HG02623 (cell line): ENCODE measurements around the gene ARR3.
"Not testable (repeated sequence)": the region's sequence is repeated elsewhere in the genome, so short reads cannot be mapped to it uniquely, and the experiment has no call there.

ENCODE experiments used
- ATAC-seq: cut with Tn5 transposase; IDR thresholded peaks from one replicate; pipeline ENCODE4 v1.9.1; 2021; ENCODE audit warnings: moderate library complexity; ENCODE audit not compliant: unreplicated experiment

ARR3 gene

DNA sequence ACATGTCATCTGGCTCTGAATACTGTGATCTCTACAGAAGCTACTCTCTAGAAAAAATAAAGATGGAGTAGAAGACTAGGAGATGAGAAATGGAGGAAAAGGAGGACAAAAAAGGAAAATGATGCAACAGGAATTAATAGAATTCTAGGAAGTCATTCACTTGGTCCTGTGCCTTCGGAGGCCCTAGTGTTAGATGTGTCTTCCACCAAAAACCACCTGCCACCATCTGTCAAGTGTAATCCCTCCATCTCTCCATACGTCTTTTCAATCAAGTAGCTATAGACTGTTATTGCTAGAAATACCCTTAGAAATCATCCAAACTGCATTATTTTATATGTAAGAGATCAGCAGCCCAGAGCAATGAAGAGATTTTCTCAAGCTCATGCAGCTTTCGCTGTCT, 10.9 kb downstream of the ARR3 start:
- no peak for ATAC-seq

DNA sequence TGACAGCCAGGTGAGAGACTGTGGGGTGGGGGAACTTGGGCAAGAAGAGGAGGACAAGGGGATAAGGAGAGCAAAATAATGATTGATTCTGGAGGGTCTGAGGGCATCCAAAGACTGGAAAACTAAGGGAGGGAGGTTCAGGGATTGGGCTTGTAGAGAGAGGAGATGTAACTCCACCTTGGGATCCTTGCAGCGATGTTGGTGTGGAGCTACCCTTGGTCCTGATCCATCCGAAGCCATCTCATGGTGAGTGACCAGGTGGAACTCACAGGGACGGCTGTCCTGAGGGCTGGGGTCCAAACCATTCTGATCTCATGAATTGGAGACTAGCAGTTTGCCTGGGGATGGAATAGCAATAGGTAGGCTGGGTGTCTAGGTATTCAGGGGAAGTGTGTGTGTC, 12.4 kb downstream of the ARR3 start:
- no peak for ATAC-seq

DNA sequence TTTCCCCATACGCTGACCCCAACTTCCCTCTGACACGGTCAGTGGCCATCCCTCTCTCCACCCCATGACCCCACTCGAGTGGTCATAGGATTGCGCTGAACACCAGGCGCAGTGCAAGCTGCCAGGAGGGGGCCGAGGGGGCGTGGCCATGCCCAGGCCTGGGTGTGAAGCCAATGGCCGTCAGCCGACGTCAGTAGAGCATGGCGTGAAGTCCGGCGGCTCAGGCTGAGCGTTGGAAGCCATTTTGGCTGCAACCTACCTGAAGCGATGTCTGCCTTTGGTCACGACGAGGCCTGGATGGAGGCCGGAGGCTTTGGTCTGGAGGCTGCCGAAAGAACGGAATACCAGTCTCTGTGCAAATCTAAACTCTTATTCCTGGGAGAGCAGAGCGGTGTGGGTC, 13.8 kb downstream of the ARR3 start, which contains the start of gene RAB41:
RAB41 (plus strand) TSS at position 222 of the 400 bp plus-strand sequence; CDS start at position 268, 46 bp downstream.
- ATAC-seq = no peak

DNA sequence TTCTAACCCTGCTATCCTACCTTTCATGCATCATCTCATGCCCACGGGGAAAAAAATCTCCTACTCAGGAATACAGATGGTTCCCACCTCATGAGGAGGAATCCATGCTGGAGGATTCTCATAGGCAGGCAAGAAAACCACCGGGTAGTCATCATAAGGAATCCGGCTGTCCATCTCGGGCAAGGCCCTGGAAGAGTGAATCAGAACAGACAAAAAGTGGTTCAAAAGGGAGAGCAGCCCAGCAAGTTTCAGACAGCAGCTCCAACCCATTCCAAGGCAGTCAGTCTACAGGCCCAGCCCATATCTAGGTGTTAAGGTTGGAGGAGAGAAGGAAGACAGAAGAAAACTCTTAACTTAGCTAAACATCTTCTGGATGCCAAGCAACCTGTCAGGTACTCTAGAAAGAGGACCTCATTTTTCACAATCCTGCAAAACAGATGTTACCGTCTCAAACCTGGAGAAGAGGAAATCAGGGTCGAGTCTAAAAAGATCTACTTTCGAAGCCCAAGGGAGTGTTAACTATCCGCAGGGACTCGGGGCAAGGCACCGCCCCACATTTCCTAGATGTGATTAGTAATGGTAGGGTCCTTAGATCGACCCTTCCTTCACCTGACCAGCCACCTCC, 21.1 kb downstream of the ARR3 start:
- ATAC-seq = peak; percentile 6

DNA sequence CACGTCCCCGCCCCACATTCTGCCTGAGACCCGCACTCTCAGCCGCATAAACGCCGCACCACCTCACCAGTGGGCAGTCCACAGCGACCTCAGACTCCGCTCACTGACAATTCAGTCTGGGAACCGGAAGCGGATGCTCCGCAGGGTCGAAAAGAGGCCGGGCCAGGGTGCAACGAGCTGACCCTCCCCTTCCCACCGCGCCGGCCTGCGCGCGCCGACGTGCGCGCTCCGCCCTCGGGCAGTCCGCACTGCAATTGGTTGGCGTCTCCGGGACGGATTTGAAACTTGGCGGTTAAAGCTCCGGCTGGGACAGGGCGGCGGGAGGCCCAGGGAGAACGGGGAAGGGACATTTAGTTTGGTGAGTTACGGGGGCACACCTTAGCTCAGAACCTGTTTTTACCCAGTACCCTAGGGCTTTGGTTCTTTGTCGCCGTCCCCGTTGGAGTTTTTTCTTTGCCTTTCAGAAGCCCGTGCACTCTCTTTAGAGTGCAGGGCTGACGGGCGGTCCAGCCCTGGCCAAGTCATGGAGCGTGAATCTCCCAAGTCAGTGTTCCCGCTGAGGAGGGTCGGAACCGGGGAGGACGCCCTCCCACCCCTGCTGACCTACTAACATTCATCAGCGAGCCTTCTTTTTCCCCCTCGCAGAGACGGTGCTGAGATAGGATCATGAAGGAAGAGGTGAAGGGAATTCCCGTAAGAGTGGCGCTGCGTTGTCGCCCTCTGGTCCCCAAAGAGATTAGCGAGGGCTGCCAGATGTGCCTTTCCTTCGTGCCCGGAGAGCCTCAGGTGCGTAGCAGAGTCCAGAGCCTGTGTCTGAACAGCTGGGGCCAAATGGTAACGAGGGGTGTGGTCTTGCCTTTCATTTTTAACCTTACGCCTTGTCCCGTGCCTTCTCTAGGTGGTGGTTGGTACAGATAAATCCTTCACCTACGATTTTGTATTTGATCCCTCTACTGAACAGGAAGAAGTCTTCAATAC, 21.9 kb downstream of the ARR3 start, which contains the start of the genes KIF4A and PDZD11:
KIF4A (plus strand) TSS at position 312 of the 978 bp plus-strand sequence; CDS start at position 667, 355 bp downstream.
PDZD11 (minus strand) TSS at position 135 of the 978 bp plus-strand sequence. CDS start 586 bp downstream, outside the sequence.
- peak; percentile 97 for ATAC-seq

DNA sequence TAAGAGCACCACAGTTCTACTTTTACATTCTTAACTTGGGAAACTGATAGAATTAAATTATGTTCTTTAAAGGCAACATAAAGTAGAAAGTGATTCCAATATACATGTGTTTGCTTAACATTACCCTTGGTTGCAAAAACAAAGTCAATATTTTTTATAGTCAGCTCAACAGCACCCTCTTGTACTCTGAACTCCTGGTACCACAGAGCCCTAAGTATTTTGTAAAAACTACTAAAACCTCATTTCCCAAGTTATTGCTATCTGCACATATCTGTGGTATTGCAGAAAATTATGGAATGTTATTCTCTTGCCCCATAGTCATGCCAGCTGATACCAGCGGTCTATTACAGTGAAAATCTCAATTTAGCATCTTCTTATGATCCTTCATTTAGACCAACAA, 24.7 kb downstream of the ARR3 start:
- ATAC-seq = no peak

DNA sequence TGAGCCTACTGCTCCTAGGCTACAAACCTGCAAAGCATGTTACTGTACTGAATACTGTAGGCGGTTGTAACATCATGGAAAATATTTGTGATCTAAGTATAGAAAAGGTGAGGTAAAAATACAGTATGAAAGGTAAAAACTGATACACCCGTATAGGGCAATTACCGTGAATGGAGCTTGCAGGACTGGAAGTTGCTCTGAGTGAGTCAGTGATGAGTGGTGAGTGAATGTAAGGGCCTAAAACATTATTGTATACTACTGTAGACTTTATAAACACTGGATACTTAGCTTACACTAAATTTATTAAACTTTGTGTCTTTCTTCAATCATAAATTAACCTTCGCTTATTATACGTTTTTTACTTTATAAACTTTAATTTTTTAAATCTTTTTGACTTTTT, 25.5 kb downstream of the ARR3 start:
- ATAC-seq = no peak

DNA sequence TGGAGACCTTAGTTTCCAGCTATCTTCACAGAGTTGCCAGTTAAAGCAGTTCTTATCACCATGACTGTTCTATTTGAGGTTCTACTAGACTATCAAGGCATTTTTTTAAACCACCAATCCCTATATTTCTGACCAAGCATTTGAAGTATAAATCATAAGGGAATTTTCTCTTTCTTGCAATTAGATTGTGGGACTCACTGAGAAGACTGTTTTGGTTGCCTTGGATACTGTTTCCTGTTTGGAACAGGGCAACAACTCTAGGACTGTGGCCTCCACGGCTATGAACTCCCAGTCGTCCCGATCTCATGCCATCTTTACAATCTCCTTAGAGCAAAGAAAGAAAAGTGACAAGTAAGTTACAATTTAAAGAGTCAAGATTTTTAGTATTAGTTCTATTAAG, 33.6 kb downstream of the ARR3 start:
- no peak for ATAC-seq

DNA sequence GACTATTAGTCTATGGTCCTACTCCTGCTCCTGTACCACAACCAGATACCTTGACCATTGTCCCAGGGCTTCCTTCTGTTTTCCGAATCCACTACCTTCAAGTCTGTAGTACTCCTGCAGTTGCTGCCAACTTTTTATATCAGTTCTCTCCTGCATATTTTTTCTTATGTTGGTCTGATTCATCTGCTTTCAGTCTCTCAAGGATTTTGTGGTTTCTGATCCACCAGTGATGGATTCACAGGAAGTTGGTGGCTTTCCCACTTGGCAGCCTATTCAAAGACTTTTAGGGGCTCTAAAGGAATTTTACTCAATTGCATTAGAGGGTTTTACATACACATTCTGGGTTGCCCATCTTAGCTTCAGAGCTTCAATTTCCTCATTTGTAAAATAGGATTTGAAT, 45.4 kb downstream of the ARR3 start:
- ATAC-seq = no peak

DNA sequence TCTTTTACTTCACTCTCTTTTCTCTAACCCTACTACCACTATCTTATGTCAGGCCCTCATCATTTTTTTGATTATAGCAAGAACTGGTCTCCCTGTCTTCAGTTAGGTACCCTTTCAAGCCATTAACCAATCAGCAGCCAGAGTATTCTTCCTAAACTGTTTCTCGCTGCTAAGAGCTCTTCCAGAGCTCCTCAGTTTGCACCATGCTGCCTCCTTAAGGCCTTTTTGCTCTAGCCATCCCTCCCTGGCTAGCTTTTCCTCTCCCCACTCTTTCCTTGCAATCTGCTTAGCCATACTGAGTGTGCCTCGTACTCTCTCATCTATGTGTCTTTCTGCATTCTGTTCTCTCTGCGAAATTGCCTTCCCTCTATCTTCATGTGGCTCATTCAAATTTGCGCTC, 54.6 kb downstream of the ARR3 start:
- no peak for ATAC-seq

DNA sequence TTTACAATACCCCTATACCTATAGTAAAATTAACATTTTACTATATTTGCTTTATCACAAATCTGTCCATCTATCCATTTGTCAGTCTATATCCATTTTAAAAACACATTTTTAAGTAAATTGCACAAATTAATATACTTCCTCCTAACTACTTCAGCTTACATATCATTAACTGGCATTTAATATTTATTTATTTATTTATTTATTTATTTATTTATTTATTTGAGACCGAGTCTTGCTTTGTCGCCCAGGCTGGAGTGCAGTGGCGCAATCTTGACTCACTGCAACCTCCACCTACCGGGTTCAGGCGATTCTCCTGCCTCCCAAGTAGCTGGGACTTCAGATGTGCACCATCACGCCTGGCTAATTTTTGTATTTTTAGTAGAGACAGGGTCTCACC, 55.5 kb downstream of the ARR3 start:
- ATAC-seq = not testable (repeated sequence)

DNA sequence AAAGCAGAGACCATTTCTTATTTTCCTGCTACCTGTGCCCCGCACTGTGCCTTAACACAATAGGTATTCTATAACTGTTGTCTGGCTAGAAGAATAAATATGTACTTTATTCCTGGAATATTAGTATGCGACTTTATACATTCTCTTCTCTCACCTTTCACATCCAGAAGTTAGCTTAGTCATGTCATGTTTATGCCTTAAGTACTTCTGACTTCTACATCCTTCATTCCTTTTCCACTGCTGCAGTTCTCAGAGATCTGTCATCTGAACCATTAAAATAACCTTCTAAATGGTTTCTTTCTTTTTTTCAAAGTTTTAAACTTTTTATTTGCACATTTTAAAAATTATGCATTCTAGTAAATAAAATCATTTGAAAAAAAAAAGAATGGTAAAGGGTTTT, 56.2 kb downstream of the ARR3 start:
- no peak for ATAC-seq

DNA sequence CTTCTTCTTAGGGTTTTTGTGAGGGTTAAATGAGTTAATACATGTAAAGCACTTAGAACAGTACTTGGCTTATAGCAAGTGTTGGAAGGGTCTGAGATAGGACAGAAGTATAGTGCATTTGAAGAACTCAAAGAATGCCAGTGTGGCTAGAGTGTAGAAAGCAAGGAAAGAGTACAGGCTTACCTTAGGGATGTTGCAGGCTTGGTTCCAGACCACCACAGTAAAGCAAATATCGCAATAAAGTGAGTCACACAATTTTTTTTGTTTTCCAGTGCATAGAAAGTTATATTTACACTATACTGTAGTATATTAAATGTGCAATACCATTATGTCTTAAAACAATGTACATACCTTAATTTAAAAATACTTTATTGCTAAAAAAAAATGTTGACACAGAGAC, 63.0 kb downstream of the ARR3 start:
- ATAC-seq = no peak
